T-cell (primary cell): Measurements from ENCODE around the gene TMPRSS5. TPM values are rescaled to one million over a fixed set of nuclear protein-coding genes. Genes with fewer than 3 reads are reported as not detected.

ENCODE experiments used
- ATAC-seq, 4 experiments: fragments of 200-7000 bp in 3 of 4; fragments of 150-1000 bp in 1 of 4; cut with Tn5 transposase; replicated peaks in 1 of 4; 1 replicate in 3 of 4; 2 replicates in 1 of 4; pipeline ENCODE4 v1.10.0; 2021; ENCODE audit warnings: moderate library complexity in 3 of 4, mild to moderate bottlenecking in 2 of 4, moderate number of reproducible peaks in 1 of 4
- CTCF ChIA-PET, 2 donors: fragments of 300-600 bp; sonication (Branson Sonifier 250); formaldehyde crosslinking; loops; one replicate each; lab custom pipeline; 2022; ENCODE audit warnings: antibody characterized with exemption in 2 of 2; lab: Charles Lee
- POLR2A ChIA-PET, 2 donors: fragments of 300-600 bp; sonication (Branson Sonifier 250); formaldehyde crosslinking; loops; one replicate each; lab custom pipeline; 2022; ENCODE audit warnings: antibody characterized with exemption in 2 of 2; lab: Charles Lee
- DNase-seq, 35 experiments: peaks; one replicate each; pipeline versions ENCODE4 v3.0.0 to v3.0.0-alpha.2; 2013 to 2023
- H3K27ac ChIP-seq: one replicate; pipeline ENCODE4 v1.5.1; 2013; ENCODE audit warnings: low read length
- H3K27me3 ChIP-seq, 2 experiments: replicated peaks in 1 of 2; 1 replicate in 1 of 2; 2 replicates in 1 of 2; pipeline versions ENCODE4 v1.6.1 to v1.7.0; 2013; ENCODE audit warnings: low read length in 1 of 2, mixed read lengths in 1 of 2; ENCODE audit not compliant: control insufficient read depth in 2 of 2, insufficient read depth in 2 of 2; ENCODE audit errors: extremely low read depth in 1 of 2
- H3K36me3 ChIP-seq, 2 donors: 1 replicate in 1 of 2; 2 replicates in 1 of 2; pipeline versions ENCODE4 v1.6.1 to v1.7.0; 2013; ENCODE audit warnings: low read length in 1 of 2; ENCODE audit not compliant: control insufficient read depth in 2 of 2, insufficient read depth in 1 of 2; ENCODE audit errors: extremely low read depth in 1 of 2
- H3K4me1 ChIP-seq, 2 experiments: 1 replicate in 1 of 2; 2 replicates in 1 of 2; pipeline versions ENCODE4 v1.6.1 to v1.7.0; 2013; ENCODE audit warnings: low read length in 2 of 2, mixed read lengths in 1 of 2; ENCODE audit not compliant: insufficient read depth in 2 of 2, control insufficient read depth in 1 of 2; ENCODE audit errors: extremely low read depth in 1 of 2
- H3K4me3 ChIP-seq, 2 donors: 1 replicate in 1 of 2; 2 replicates in 1 of 2; pipeline versions ENCODE4 v1.5.1 to v1.7.0; 2013; ENCODE audit warnings: mild to moderate bottlenecking in 2 of 2, low read length in 1 of 2, moderate library complexity in 1 of 2; ENCODE audit not compliant: control insufficient read depth in 1 of 2; ENCODE audit errors: extremely low read depth in 1 of 2
- H3K9me3 ChIP-seq: 2 replicates; pipeline ENCODE4 v1.7.0; 2013
- H3K27ac Mint-ChIP-seq, 2 donors: one replicate each; pipeline ENCODE4 v1.8.0; 2020 to 2021; ENCODE audit warnings: mild to moderate bottlenecking in 2 of 2, mixed read lengths in 2 of 2
- H3K27me3 Mint-ChIP-seq, 2 donors: one replicate each; pipeline ENCODE4 v1.8.0; 2021 to 2022; ENCODE audit warnings: mixed read lengths in 2 of 2
- H3K36me3 Mint-ChIP-seq: one replicate; pipeline ENCODE4 v1.8.0; 2021; ENCODE audit warnings: mixed read lengths
- H3K4me1 Mint-ChIP-seq, 3 donors: one replicate each; pipeline ENCODE4 v1.8.0; 2020 to 2022; ENCODE audit warnings: mixed read lengths in 3 of 3, mild to moderate bottlenecking in 1 of 3
- H3K4me3 Mint-ChIP-seq, 3 donors: one replicate each; pipeline ENCODE4 v1.8.0; 2020 to 2022; ENCODE audit warnings: mild to moderate bottlenecking in 3 of 3, mixed read lengths in 3 of 3, moderate library complexity in 3 of 3
- H3K9me3 Mint-ChIP-seq, 3 donors: one replicate each; pipeline ENCODE4 v1.8.0; 2020 to 2022; ENCODE audit warnings: mixed read lengths in 3 of 3
- WGBS: methylation state at CpG from one replicate; pipeline ENCODE4 v1.1.5; 2013; ENCODE audit warnings: missing lambda C conversion rate; ENCODE audit not compliant: insufficient coverage; 5-methylcytosine and 5-hydroxymethylcytosine counted together
- total RNA-seq, 35 experiments: library from RNA in 6 of 35; stranded (reverse) in 6 of 35; fragments of 120-200 nt in 1 of 35; gene quantifications; one replicate each; pipeline versions ENCODE4 v1.2.1 to v1.2.4 and lab custom pipeline; 2013 to 2026

Gene TMPRSS5
- total RNA-seq, 5 donors from 2014 or later (not counting 1 experiment from before 2014, with no cell fraction given): 0.76 to 1.7 (median 1.2) TPM

DNA sequence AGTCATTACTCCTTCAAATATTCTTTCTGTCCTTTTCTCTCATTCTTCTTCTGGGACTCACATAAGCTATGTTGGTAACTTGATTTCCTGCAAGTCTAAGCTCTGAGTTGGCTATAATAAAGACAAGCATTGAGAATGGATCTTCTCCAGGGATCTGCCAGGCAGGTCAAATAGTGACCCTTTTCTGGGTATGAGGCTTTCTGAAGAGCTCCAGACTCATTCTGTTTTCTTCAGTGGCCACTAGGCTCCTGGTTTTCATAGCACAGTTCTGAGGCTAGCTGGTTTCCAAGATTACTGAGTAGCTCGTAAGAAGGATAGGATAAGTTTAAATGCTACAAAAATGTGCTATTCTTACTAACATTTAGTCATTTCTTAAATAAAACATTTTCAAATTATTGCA, 38.3 kb downstream of the TMPRSS5 start:
- Mint-ChIP-seq H3K36me3 (no peaks in the 10 kb centered on the region), H3K4me3 (no peak overlapping the region), H3K27ac (no peak overlapping the region), H3K4me1 (no peaks in the 10 kb centered on the region), H3K27me3 (peaks cover 0 to 24% of the 10 kb centered on the region in 2 donors), H3K9me3 (peaks cover 6 to 25% (median 22%) of the 10 kb centered on the region in 3 donors)
- no peak for DNase-seq
- H3K36me3 ChIP-seq: no peaks in the 10 kb centered on the region
- H3K4me3 ChIP-seq: no peak overlapping the region
- CTCF ChIA-PET: no interaction called here
- no peak overlapping the region for H3K27ac ChIP-seq
- H3K27me3 ChIP-seq: peaks cover 0 to under 1% of the 10 kb centered on the region in 2 experiments
- no CpG with 5 or more reads among the region's 1 CpG for WGBS
- no peaks in the 10 kb centered on the region for H3K9me3 ChIP-seq
- H3K4me1 ChIP-seq: no peaks in the 10 kb centered on the region
- no peak for ATAC-seq
- POLR2A ChIA-PET: no interaction called here

DNA sequence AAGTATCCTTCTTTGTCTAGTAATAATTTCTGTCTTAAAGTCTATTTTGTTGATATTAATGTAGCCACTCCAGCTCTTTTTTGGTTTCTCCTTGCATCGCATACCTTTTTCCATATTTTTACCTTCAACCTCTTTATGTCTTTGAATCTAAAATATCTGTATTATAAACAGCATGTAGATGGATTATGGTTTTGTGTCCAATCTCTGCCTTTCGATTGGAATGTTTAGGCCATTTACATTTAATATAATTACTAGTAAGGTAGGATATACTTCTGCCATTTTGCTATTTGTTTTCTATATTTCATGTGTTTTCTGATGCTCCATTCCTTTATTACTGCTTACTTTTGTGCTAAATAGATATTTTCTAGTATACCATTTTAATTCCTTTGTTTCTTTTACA, 39.5 kb downstream of the TMPRSS5 start:
- ChIA-PET CTCF (no interaction called here), POLR2A (no interaction called here)
- no peak overlapping the region for H3K27ac Mint-ChIP-seq
- no peaks in the 10 kb centered on the region for H3K4me1 Mint-ChIP-seq
- peaks cover 0 to 23% of the 10 kb centered on the region in 2 donors for H3K27me3 Mint-ChIP-seq
- H3K4me1 ChIP-seq: no peaks in the 10 kb centered on the region
- H3K27ac ChIP-seq: no peak overlapping the region
- no peak for DNase-seq
- no peak overlapping the region for H3K4me3 ChIP-seq
- WGBS: no CpG with 5 or more reads among the region's 2 CpGs
- no peaks in the 10 kb centered on the region for H3K27me3 ChIP-seq
- H3K36me3 Mint-ChIP-seq: no peaks in the 10 kb centered on the region
- H3K36me3 ChIP-seq: no peaks in the 10 kb centered on the region
- H3K9me3 ChIP-seq: no peaks in the 10 kb centered on the region
- peaks cover 6 to 25% (median 22%) of the 10 kb centered on the region in 3 donors for H3K9me3 Mint-ChIP-seq
- no peak overlapping the region for H3K4me3 Mint-ChIP-seq
- ATAC-seq: no peak

DNA sequence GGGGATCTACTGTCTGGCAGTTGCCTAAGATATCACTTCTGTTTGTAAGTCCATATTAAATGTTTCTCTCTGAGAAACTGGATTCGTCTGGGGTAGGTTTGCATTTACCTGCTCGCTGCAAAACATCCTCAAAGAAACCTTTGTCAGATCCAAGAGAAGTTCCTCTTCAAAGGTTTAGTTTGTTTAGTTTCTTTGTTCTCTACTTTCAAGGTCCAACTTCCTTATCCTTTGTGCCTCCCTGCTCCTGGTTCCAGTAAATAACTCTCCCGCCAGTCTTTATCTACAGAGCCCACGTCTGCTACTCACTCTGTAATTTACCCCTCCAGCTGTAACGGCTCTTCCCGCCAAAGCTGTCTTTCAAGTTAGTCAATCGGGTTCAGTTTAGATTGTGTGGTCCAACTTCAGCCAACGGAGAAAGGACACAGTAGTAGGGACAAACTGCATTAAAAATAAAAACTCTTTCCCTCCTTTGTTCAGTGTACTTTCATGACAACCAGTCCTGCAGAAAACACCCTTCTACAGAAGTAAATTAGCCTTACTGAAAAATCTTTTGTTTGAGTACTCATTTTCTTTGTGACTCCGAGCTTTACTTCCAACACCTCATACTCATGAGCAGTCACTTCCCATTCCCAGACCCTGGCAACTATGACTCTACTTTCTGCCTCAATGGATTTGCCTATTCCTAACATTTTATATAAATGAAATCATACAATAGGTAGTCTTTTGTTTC, 41.0 kb downstream of the TMPRSS5 start:
- Mint-ChIP-seq H3K4me3 (no peak overlapping the region), H3K4me1 (no peaks in the 10 kb centered on the region), H3K27me3 (peaks cover 0 to 23% of the 10 kb centered on the region in 2 donors), H3K36me3 (no peaks in the 10 kb centered on the region), H3K9me3 (peaks cover 6 to 25% (median 22%) of the 10 kb centered on the region in 3 donors), H3K27ac (no peak overlapping the region)
- DNase-seq (no peak), ATAC-seq (no peak)
- H3K36me3 ChIP-seq: no peaks in the 10 kb centered on the region
- no peaks in the 10 kb centered on the region for H3K27me3 ChIP-seq
- H3K27ac ChIP-seq: no peak overlapping the region
- H3K9me3 ChIP-seq: no peaks in the 10 kb centered on the region
- ChIA-PET CTCF (no interaction called here), POLR2A (no interaction called here)
- H3K4me1 ChIP-seq: no peaks in the 10 kb centered on the region
- WGBS: 40% methylated on average over 1 of the region's 9 CpGs
- H3K4me3 ChIP-seq: no peak overlapping the region

GRCh38 chr11:113664069-113664980, 41.8 kb downstream of the TMPRSS5 start:
- no peaks in the 10 kb centered on the region for H3K27me3 ChIP-seq
- Mint-ChIP-seq H3K4me3 (no peak overlapping the region), H3K9me3 (peaks cover 6 to 25% (median 22%) of the 10 kb centered on the region in 3 donors), H3K36me3 (no peaks in the 10 kb centered on the region), H3K27ac (no peak overlapping the region), H3K4me1 (no peaks in the 10 kb centered on the region), H3K27me3 (peaks cover 0 to 20% of the 10 kb centered on the region in 2 donors)
- DNase-seq (no peak), ATAC-seq (no peak)
- H3K4me3 ChIP-seq: no peak overlapping the region
- no peaks in the 10 kb centered on the region for H3K9me3 ChIP-seq
- no peaks in the 10 kb centered on the region for H3K4me1 ChIP-seq
- ChIA-PET CTCF (no interaction called here), POLR2A (no interaction called here)
- no peaks in the 10 kb centered on the region for H3K36me3 ChIP-seq
- no CpG with 5 or more reads among the region's 11 CpGs for whole genome bisulfite sequencing
- no peak overlapping the region for H3K27ac ChIP-seq

- no peak overlapping the region for H3K4me3 ChIP-seq
- no peak overlapping the region for H3K4me3 Mint-ChIP-seq
- peaks cover 0 to 16% of the 10 kb centered on the region in 2 donors for H3K27me3 Mint-ChIP-seq
- CTCF ChIA-PET: no interaction called here
- H3K27ac ChIP-seq: no peak overlapping the region
- no peaks in the 10 kb centered on the region for H3K36me3 Mint-ChIP-seq
- no peaks in the 10 kb centered on the region for H3K36me3 ChIP-seq
- POLR2A ChIA-PET: no interaction called here
- peaks cover 6 to 22% (median 21%) of the 10 kb centered on the region in 3 donors for H3K9me3 Mint-ChIP-seq
- no peaks in the 10 kb centered on the region for H3K4me1 ChIP-seq
- no peak for DNase-seq
- no peak overlapping the region for H3K27ac Mint-ChIP-seq
- no peaks in the 10 kb centered on the region for H3K27me3 ChIP-seq
- no peaks in the 10 kb centered on the region for H3K4me1 Mint-ChIP-seq
- ATAC-seq: no peak
- no peaks in the 10 kb centered on the region for H3K9me3 ChIP-seq
- WGBS: 100% methylated on average over 1 of the region's 2 CpGs
Observed at GRCh38 chr11:113663567-113663966, 42.5 kb downstream of the TMPRSS5 start.

GRCh38 chr11:113655771-113656170, 50.3 kb downstream of the TMPRSS5 start:
- ChIA-PET POLR2A (no interaction called here), CTCF (no interaction called here)
- H3K9me3 ChIP-seq: no peaks in the 10 kb centered on the region
- H3K9me3 Mint-ChIP-seq: peaks cover 0 to 5% (median 0%) of the 10 kb centered on the region in 3 donors
- no peaks in the 10 kb centered on the region for H3K36me3 Mint-ChIP-seq
- H3K27me3 Mint-ChIP-seq: peaks cover 10 to 23% of the 10 kb centered on the region in 2 donors
- ATAC-seq: no peak
- no peak overlapping the region for H3K27ac ChIP-seq
- H3K36me3 ChIP-seq: no peaks in the 10 kb centered on the region
- H3K4me1 ChIP-seq: no peaks in the 10 kb centered on the region
- 94% methylated on average over 2 of the region's 5 CpGs for WGBS
- no peak overlapping the region for H3K4me3 ChIP-seq
- no peak for DNase-seq
- H3K27me3 ChIP-seq: peaks cover 0 to 3% of the 10 kb centered on the region in 2 experiments
- no peak overlapping the region for H3K4me3 Mint-ChIP-seq
- no peak overlapping the region for H3K27ac Mint-ChIP-seq
- H3K4me1 Mint-ChIP-seq: no peaks in the 10 kb centered on the region
